Measurements from ENCODE around the gene ANTXR2. TPM values are rescaled to one million over a fixed set of nuclear protein-coding genes. Genes with fewer than 3 reads are reported as not detected.
A peak's percentile ranks its signal among the peaks of the same experiment; 100 is the strongest.

The ANTXR2 gene
- total and polyA plus RNA-seq, 2 of the 13 experiments (the other 11 are each of a cell fraction or from before 2014, with no cell fraction given): 4.6 to 14.5 TPM

DNA sequence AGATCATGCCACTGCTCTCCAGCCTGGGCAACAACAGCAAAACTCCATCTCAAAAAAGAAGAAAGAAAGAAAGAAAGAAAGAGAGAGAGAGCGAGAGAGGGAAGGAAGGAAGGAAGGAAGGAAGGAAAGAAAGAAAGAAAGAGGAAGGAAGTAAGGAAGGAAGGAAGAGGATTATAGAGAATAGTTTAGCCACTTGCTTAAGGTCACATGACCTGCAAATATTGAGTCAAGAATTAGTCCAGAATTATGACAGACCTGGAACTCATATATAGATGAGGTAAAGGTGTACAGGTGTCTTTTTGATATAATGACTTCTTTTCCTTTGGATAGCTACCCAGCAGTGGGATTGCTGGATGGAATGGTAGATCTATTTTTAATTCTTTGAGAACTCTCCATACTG, 25.6 kb upstream of the ANTXR2 start:
- BruUV-seq (replicated peaks): no TSS peak
- H3K36me3 ChIP-seq (replicated peaks in 1 of 2; ENCODE audit: control insufficient read depth in 1 of 2, insufficient read depth in 2 of 2, low read length in 2 of 2): no peaks in the 10 kb centered on the region
- TF ChIP-seq RAD51 (IDR thresholded peaks at IDR 0.05; ENCODE audit: borderline replicate concordance): 0 out of 2 replicates have a peak, but pooled peaks have one; percentile 30
- TF ChIP-seq, protein P1, sequence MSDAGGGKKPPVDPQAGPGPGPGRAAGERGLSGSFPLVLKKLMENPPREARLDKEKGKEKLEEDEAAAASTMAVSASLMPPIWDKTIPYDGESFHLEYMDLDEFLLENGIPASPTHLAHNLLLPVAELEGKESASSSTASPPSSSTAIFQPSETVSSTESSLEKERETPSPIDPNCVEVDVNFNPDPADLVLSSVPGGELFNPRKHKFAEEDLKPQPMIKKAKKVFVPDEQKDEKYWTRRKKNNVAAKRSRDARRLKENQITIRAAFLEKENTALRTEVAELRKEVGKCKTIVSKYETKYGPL (CRISPR knock-in tag; IDR thresholded peaks at IDR 0.05): no peak
- no peak for FAIRE-seq
- H3K4me3 ChIP-seq (replicated peaks in 1 of 3; ENCODE audit: insufficient read depth in 1 of 3, low read depth in 2 of 3, low read length in 3 of 3): no peak overlapping the region
- no peak for ATAC-seq
- no peaks in the 10 kb centered on the region; a peak in 1 of 5 replicates for H3K27me3 ChIP-seq (ENCODE audit: control insufficient read depth in 1 of 2, insufficient read depth in 2 of 2, low read length in 2 of 2)
- H4K20me1 ChIP-seq (ENCODE audit: insufficient read depth, low read length): no peaks in the 10 kb centered on the region
- no peak overlapping the region for H3K27ac ChIP-seq (ENCODE audit: extremely low read length, insufficient read depth, low read length)
- H3K9me3 ChIP-seq (ENCODE audit: low read length): no peaks in the 10 kb centered on the region
- WGBS (ENCODE audit: low lambda C conversion rate): 86% methylated on average over 1 of the region's 1 CpG
- ChIA-PET POLR2A (no interaction called here), CTCF (ENCODE audit: low intra/inter-chr PET ratio, low total read pairs) (no interaction called here)
- DNase-seq (ENCODE audit: low spot score): no peak
- no peak overlapping the region for H2AFZ ChIP-seq (ENCODE audit: low read length)
- H3K4me2 ChIP-seq (ENCODE audit: low read depth, low read length): no peak overlapping the region
- in situ Hi-C loops (cut with HindIII; ENCODE audit: extremely low pct_ligation_motif_present, low pct_unique_long_range_greater_than_20kb): no loop called here
- H3K79me2 ChIP-seq (ENCODE audit: insufficient read depth, low read length): no peaks in the 10 kb centered on the region
- intact Hi-C loops (cut with micrococcal nuclease; ENCODE audit: unreplicated experiment): no loop called here
- no peak overlapping the region for H3K9ac ChIP-seq (ENCODE audit: insufficient read depth, low read depth, low read length)
- no peaks in the 10 kb centered on the region for H3K4me1 ChIP-seq (ENCODE audit: insufficient read depth, low read length)

DNA sequence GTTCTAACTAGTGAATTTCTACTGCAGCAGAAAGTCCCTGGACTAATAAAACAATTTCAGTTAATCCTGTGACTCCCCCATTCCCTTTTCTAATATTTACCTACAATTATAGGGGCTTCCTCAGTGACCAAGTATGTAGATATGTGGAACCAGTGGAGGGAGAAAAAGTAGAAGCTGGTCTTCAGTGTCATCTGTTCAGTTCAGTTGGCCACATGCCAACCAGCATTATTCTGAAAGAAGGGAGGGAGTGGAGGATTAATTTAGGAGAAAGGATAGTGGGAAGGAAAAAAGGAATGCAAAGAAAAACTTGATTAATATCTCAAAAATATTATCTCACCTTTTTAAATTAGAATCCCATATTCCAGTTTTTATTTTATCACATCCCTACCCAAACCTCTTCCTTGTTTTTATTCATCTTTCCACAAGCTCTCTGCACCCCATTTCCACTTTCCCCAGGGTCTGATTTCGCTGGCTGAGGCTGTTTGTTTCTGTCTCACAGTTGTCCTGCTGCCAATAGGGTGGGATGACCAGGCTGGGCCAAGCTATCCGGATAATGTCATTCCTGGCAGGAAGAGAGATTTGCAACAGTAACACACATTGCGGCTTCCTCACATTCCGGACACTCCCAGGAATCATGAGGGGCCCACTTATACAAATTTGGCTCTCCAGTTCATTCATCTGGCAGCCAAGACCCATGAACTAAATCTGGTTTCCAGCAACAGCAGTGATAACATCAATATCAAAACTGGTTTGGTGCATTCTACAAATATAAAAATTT, 24.6 kb upstream of the ANTXR2 start:
- Histone ChIP-seq H2AFZ (ENCODE audit: low read length) (no peak overlapping the region), H3K9me3 (ENCODE audit: low read length) (no peaks in the 10 kb centered on the region), H3K4me2 (ENCODE audit: low read depth, low read length) (no peak overlapping the region), H4K20me1 (ENCODE audit: insufficient read depth, low read length) (no peaks in the 10 kb centered on the region), H3K4me3 (replicated peaks in 1 of 3; ENCODE audit: insufficient read depth in 1 of 3, low read depth in 2 of 3, low read length in 3 of 3) (no peak overlapping the region), H3K27ac (ENCODE audit: extremely low read length, insufficient read depth, low read length) (no peak overlapping the region), H3K4me1 (ENCODE audit: insufficient read depth, low read length) (no peaks in the 10 kb centered on the region), H3K79me2 (ENCODE audit: insufficient read depth, low read length) (no peaks in the 10 kb centered on the region), H3K36me3 (replicated peaks in 1 of 2; ENCODE audit: control insufficient read depth in 1 of 2, insufficient read depth in 2 of 2, low read length in 2 of 2) (no peaks in the 10 kb centered on the region), H3K9ac (ENCODE audit: insufficient read depth, low read depth, low read length) (no peak overlapping the region), H3K27me3 (ENCODE audit: control insufficient read depth in 1 of 2, insufficient read depth in 2 of 2, low read length in 2 of 2) (no peaks in the 10 kb centered on the region; a peak in 1 of 5 replicates)
- ATAC-seq (no peak), DNase-seq (ENCODE audit: low spot score) (no peak), FAIRE-seq (no peak)
- no TSS peak for BruUV-seq (replicated peaks)
- CTCF ChIA-PET (ENCODE audit: low intra/inter-chr PET ratio, low total read pairs): no interaction called here
- 28% methylated on average over 4 of the region's 4 CpGs for WGBS (ENCODE audit: low lambda C conversion rate)
- POLR2A ChIA-PET: no interaction called here
- in situ Hi-C loops (cut with HindIII; ENCODE audit: extremely low pct_ligation_motif_present, low pct_unique_long_range_greater_than_20kb) (no loop called here), intact Hi-C loops (cut with micrococcal nuclease; ENCODE audit: unreplicated experiment) (no loop called here)
- no peak for TF ChIP-seq ESRRA (CRISPR knock-in tag; IDR thresholded peaks at IDR 0.05; ENCODE audit: low read depth)
- TF ChIP-seq, protein P2, sequence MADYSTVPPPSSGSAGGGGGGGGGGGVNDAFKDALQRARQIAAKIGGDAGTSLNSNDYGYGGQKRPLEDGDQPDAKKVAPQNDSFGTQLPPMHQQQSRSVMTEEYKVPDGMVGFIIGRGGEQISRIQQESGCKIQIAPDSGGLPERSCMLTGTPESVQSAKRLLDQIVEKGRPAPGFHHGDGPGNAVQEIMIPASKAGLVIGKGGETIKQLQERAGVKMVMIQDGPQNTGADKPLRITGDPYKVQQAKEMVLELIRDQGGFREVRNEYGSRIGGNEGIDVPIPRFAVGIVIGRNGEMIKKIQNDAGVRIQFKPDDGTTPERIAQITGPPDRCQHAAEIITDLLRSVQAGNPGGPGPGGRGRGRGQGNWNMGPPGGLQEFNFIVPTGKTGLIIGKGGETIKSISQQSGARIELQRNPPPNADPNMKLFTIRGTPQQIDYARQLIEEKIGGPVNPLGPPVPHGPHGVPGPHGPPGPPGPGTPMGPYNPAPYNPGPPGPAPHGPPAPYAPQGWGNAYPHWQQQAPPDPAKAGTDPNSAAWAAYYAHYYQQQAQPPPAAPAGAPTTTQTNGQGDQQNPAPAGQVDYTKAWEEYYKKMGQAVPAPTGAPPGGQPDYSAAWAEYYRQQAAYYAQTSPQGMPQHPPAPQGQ (CRISPR knock-in tag; IDR thresholded peaks at IDR 0.05; ENCODE audit: borderline replicate concordance): no peak
- no peak for TF ChIP-seq ZBTB3 (CRISPR knock-in tag; IDR thresholded peaks at IDR 0.05; ENCODE audit: borderline replicate concordance, low read depth)
- no peak for TF ChIP-seq ZFAT (CRISPR knock-in tag; conservative IDR thresholded peaks at IDR 0.05)

Data from HepG2 (cell line).